DND-41 (cell line): ENCODE data around the gene ERCC6.

Experiments
- ATAC-seq: fragments of 200-7000 bp; cut with Tn5 transposase; 3 replicates; pipeline ENCODE4 v1.9.1; 2021; ENCODE audit warnings: low read depth; ENCODE audit not compliant: insufficient read depth
- DNase-seq: peaks from one replicate; pipeline ENCODE4 v3.0.0-alpha.2; 2020
- H2AFZ ChIP-seq: 2 replicates; pipeline ENCODE4 v1.6.0; 2012; ENCODE audit warnings: low read depth, low read length
- H3K27ac ChIP-seq: 2 replicates; pipeline ENCODE4 v1.5.1; 2012; ENCODE audit warnings: low read length, inconsistent platforms
- H3K27me3 ChIP-seq: fragments of 200-600 bp; sonication (generic); 2 replicates; pipeline ENCODE4 v1.6.0; 2012; ENCODE audit warnings: low read length, mild to moderate bottlenecking, inconsistent platforms; ENCODE audit not compliant: insufficient read depth, poor library complexity
- H3K36me3 ChIP-seq: 2 replicates; pipeline ENCODE4 v1.5.1; 2012; ENCODE audit warnings: low read length, inconsistent platforms; ENCODE audit not compliant: insufficient read depth
- H3K4me1 ChIP-seq: 2 replicates; pipeline ENCODE4 v1.5.1; 2012; ENCODE audit warnings: mild to moderate bottlenecking, low read length; ENCODE audit not compliant: insufficient read depth
- H3K4me2 ChIP-seq: 2 replicates; pipeline ENCODE4 v1.6.0; 2012; ENCODE audit warnings: mild to moderate bottlenecking, moderate library complexity, low read length, inconsistent platforms; ENCODE audit not compliant: insufficient read depth
- H3K4me3 ChIP-seq, 2 experiments: fragments of 200-600 bp in 1 of 2; shearing (Covaris generic) in 1 of 2; 2 replicates each; pipeline ENCODE4 v1.5.1; 2012 to 2016; ENCODE audit warnings: inconsistent platforms in 2 of 2, low read length in 2 of 2, mild to moderate bottlenecking in 2 of 2, low read depth in 1 of 2, moderate library complexity in 1 of 2
- H3K79me2 ChIP-seq: 2 replicates; pipeline ENCODE4 v1.6.0; 2012; ENCODE audit warnings: low read length, inconsistent platforms; ENCODE audit not compliant: insufficient read depth
- H3K9ac ChIP-seq: 2 replicates; pipeline ENCODE4 v1.6.0; 2012; ENCODE audit warnings: low read depth, mild to moderate bottlenecking, inconsistent platforms, low read length, moderate library complexity
- H3K9me3 ChIP-seq: 2 replicates; pipeline ENCODE4 v1.5.1; 2012; ENCODE audit warnings: low read length, moderate library complexity, mild to moderate bottlenecking, inconsistent platforms; ENCODE audit not compliant: insufficient read depth, severe bottlenecking
- H4K20me1 ChIP-seq: 2 replicates; pipeline ENCODE4 v1.6.0; 2012; ENCODE audit warnings: low read length; ENCODE audit not compliant: insufficient read depth
- EZH2 ChIP-seq: IDR thresholded peaks from 3 replicates; pipeline ENCODE4 v1.6.1; 2012; ENCODE audit warnings: borderline replicate concordance, low read depth, mild to moderate bottlenecking, moderate library complexity, low read length, inconsistent platforms; ENCODE audit not compliant: severe bottlenecking
- TF ChIP-seq, protein P1 (sequence below): IDR thresholded peaks from 2 replicates; pipeline ENCODE4 v1.5.1; 2012; ENCODE audit warnings: borderline replicate concordance, low read length, moderate library complexity, mild to moderate bottlenecking; ENCODE audit not compliant: poor library complexity, severe bottlenecking; ENCODE audit errors: extremely low read depth

ERCC6 gene

DNA sequence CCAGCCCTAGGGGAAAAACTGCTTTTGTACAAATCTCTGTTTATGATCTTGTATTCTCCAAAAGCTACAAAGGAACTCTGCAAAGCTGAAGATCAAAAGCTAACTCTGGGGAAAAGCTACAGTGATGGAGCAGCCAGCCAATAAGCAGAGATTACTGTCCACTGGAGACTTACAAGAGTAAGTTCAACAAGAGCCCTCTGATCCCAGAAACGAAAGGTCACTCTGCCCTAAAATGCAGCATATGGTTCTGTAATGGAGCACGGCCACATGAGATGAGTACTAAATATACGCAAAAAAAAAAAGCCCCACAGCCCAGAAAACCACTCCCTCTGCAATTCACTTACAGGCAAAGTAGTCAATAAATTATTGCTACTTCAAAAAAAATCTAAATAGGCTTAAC is 60.1 kb downstream of the ERCC6 start:
- H2AFZ ChIP-seq = no peak overlapping the region
- no peaks in the 10 kb centered on the region for H3K4me1 ChIP-seq
- DNase-seq (no peak), ATAC-seq (no peak)
- no peak overlapping the region for H3K27ac ChIP-seq
- TF ChIP-seq, protein P1, sequence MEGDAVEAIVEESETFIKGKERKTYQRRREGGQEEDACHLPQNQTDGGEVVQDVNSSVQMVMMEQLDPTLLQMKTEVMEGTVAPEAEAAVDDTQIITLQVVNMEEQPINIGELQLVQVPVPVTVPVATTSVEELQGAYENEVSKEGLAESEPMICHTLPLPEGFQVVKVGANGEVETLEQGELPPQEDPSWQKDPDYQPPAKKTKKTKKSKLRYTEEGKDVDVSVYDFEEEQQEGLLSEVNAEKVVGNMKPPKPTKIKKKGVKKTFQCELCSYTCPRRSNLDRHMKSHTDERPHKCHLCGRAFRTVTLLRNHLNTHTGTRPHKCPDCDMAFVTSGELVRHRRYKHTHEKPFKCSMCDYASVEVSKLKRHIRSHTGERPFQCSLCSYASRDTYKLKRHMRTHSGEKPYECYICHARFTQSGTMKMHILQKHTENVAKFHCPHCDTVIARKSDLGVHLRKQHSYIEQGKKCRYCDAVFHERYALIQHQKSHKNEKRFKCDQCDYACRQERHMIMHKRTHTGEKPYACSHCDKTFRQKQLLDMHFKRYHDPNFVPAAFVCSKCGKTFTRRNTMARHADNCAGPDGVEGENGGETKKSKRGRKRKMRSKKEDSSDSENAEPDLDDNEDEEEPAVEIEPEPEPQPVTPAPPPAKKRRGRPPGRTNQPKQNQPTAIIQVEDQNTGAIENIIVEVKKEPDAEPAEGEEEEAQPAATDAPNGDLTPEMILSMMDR = no peak
- TF ChIP-seq EZH2 = no peak
- no peak overlapping the region for H3K9ac ChIP-seq
- no peaks in the 10 kb centered on the region for H3K27me3 ChIP-seq
- H4K20me1 ChIP-seq = no peaks in the 10 kb centered on the region
- no peaks in the 10 kb centered on the region for H3K79me2 ChIP-seq
- H3K4me2 ChIP-seq = no peak overlapping the region
- peaks cover 30% of the 10 kb centered on the region for H3K36me3 ChIP-seq
- no peak overlapping the region for H3K4me3 ChIP-seq
- H3K9me3 ChIP-seq = no peaks in the 10 kb centered on the region

GRCh38 chr10:49474901-49475300 is 64.0 kb downstream of the ERCC6 start:
- DNase-seq (no peak), ATAC-seq (no peak)
- Histone ChIP-seq H3K4me3 (no peak overlapping the region), H3K36me3 (peaks cover 41% of the 10 kb centered on the region), H4K20me1 (no peaks in the 10 kb centered on the region), H3K4me1 (no peaks in the 10 kb centered on the region), H3K27ac (no peak overlapping the region), H2AFZ (no peak overlapping the region), H3K79me2 (no peaks in the 10 kb centered on the region), H3K9me3 (no peaks in the 10 kb centered on the region), H3K9ac (no peak overlapping the region), H3K27me3 (no peaks in the 10 kb centered on the region), H3K4me2 (no peak overlapping the region)
- no peak for TF ChIP-seq EZH2
- TF ChIP-seq, protein P1 = no peak

DNA sequence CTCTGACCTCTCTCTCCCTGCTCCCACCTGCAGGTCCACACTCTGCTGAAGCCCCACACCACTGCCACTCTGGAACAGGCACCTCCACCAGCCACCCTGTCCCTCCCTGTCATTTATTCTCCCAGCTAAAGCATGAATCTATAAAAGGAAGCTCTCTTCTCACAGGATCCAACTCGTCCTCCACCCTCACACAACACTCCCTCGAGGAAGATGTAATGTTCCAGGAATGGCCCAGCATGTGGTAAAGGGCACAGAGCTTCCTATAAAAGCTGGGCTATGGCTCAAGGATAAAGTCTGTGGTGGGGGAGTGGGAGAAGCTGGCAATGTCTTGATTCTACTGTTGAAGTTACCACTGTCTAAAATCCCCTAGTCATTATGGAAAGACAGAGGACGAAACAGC is 67.4 kb downstream of the ERCC6 start:
- H3K79me2 ChIP-seq = no peaks in the 10 kb centered on the region
- ATAC-seq (no peak), DNase-seq (no peak)
- H3K27me3 ChIP-seq = no peaks in the 10 kb centered on the region
- H3K4me3 ChIP-seq = no peak overlapping the region
- no peaks in the 10 kb centered on the region for H3K4me1 ChIP-seq
- TF ChIP-seq, protein P1 = no peak
- no peak for TF ChIP-seq EZH2
- H3K9me3 ChIP-seq = no peaks in the 10 kb centered on the region
- H3K9ac ChIP-seq = no peak overlapping the region
- peaks cover 28% of the 10 kb centered on the region for H3K36me3 ChIP-seq
- no peak overlapping the region for H2AFZ ChIP-seq
- no peak overlapping the region for H3K27ac ChIP-seq
- H4K20me1 ChIP-seq = no peaks in the 10 kb centered on the region
- H3K4me2 ChIP-seq = no peak overlapping the region

- no peak overlapping the region for H3K27ac ChIP-seq
- TF ChIP-seq, protein P1 = no peak
- TF ChIP-seq EZH2 = no peak
These were observed 73.2 kb downstream of the ERCC6 start for GRCh38 chr10:49465736-49466135.

More at GRCh38 chr10:49465736-49466135, 73.2 kb downstream of the ERCC6 start:
- Histone ChIP-seq H4K20me1 (no peaks in the 10 kb centered on the region), H3K36me3 (peaks cover 7% of the 10 kb centered on the region; the same call in 1 of the 2 replicates), H3K4me1 (no peaks in the 10 kb centered on the region), H3K79me2 (no peaks in the 10 kb centered on the region), H3K4me2 (no peak overlapping the region), H2AFZ (no peak overlapping the region), H3K9me3 (peaks cover 4% of the 10 kb centered on the region), H3K27me3 (no peaks in the 10 kb centered on the region), H3K4me3 (no peak overlapping the region), H3K9ac (no peak overlapping the region)
- no peak for ATAC-seq
- DNase-seq = no peak
